Gastroesophageal sphincter (tissue), 4 donors: ENCODE results near the gene SRPK2. TPM values are rescaled to one million over a fixed set of nuclear protein-coding genes. Genes with fewer than 3 reads are reported as not detected.
"Not testable (repeated sequence)": the region's sequence is repeated elsewhere in the genome, so short reads cannot be mapped to it uniquely, and the experiment has no call there.

Experiments
- ATAC-seq: fragments of 150-250 bp; one replicate; pipeline ENCODE4 v1.9.1; 2016; ENCODE audit warnings: mild to moderate bottlenecking, moderate library complexity
- H3K27ac ChIP-seq, 4 donors: fragments of 200-600 bp; sonication (generic) in 3 of 4; 1 replicate in 3 of 4; 2 replicates in 1 of 4; pipeline ENCODE4 v1.5.1; 2016 to 2019
- H3K27me3 ChIP-seq: fragments of 200-600 bp; sonication (generic); one replicate; pipeline ENCODE4 v1.5.1; 2019
- H3K36me3 ChIP-seq, 2 donors: fragments of 200-600 bp; sonication (generic); one replicate each; pipeline ENCODE4 v1.5.1; 2019; ENCODE audit warnings: control low read depth in 1 of 2
- H3K4me1 ChIP-seq, 3 donors: fragments of 200-600 bp; sonication (generic); 1 replicate in 2 of 3; 2 replicates in 1 of 3; pipeline ENCODE4 v1.5.1; 2016 to 2019; ENCODE audit warnings: control low read depth in 2 of 3
- H3K4me3 ChIP-seq, 2 donors: fragments of 200-600 bp; sonication (generic); one replicate each; pipeline ENCODE4 v1.5.1; 2019; ENCODE audit warnings: mild to moderate bottlenecking in 1 of 2, moderate library complexity in 1 of 2
- H3K9me3 ChIP-seq, 3 donors: fragments of 200-600 bp; sonication (generic); one replicate each; pipeline ENCODE4 v1.5.1; 2017 to 2019; ENCODE audit warnings: control low read depth in 2 of 3
- EP300 ChIP-seq: sonication (generic); formaldehyde crosslinking; IDR thresholded peaks from one replicate; pipeline ENCODE4 v1.6.1; 2017; ENCODE audit warnings: antibody characterized with exemption, mild to moderate bottlenecking
- POLR2A ChIP-seq, 2 donors: fragments of 450-650 bp; IDR thresholded peaks; one replicate each; pipeline ENCODE4 v1.6.1; 2017; ENCODE audit warnings: antibody characterized with exemption in 2 of 2, mild to moderate bottlenecking in 2 of 2, moderate library complexity in 1 of 2
- POLR2AphosphoS5 ChIP-seq: sonication (generic); formaldehyde crosslinking; IDR thresholded peaks from one replicate; pipeline ENCODE4 v1.6.1; 2017; ENCODE audit warnings: antibody characterized with exemption
- WGBS, 2 donors: methylation state at CpG; one replicate each; pipeline ENCODE4 v1.1.5; 2018; ENCODE audit warnings: low coverage in 1 of 2; 5-methylcytosine and 5-hydroxymethylcytosine counted together
- total RNA-seq, 4 donors: library from RNA; depleted of rRNA; stranded (reverse); fragments of >200 nt; gene quantifications; one replicate each; pipeline ENCODE4 v1.1.0, GENCODE V29; 2016
- TF ChIP-seq, protein P1 (sequence below), 4 experiments: fragments of 200-600 bp in 2 of 4; fragments of 450-650 bp in 2 of 4; sonication (generic) in 1 of 4; IDR thresholded peaks; one replicate each; pipeline ENCODE4 v1.5.1; 2017 to 2019; ENCODE audit warnings: antibody characterized with exemption in 4 of 4, mild to moderate bottlenecking in 2 of 4, moderate library complexity in 2 of 4

SRPK2 gene
- total RNA-seq, 4 donors from 2014 or later = 41.7 to 47.9 (median 43.8) TPM

DNA sequence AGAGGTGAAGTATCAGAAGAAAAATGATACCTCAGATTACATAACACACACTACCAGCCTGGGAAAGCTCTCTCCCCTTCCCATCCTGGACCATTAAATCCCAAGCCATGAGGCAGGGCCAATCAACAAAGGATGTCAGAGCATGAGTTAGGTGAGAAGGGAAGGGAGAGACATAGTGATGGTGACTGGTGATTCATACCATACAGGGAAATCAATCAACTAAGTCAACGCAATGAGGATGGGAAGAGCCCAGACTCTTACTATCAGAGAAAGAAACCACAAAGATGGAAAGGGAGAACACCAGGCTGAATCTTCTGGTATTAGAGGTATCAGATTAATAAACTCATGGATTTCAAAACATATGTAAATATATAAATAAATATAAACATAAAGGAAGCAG, 189.3 kb downstream of the SRPK2 start:
- no peaks in the 10 kb centered on the region for H3K27me3 ChIP-seq
- TF ChIP-seq EP300 (no peak), POLR2AphosphoS5 (no peak), POLR2A (IDR thresholded peaks at IDR 0.05) (no peak)
- TF ChIP-seq, protein P1, sequence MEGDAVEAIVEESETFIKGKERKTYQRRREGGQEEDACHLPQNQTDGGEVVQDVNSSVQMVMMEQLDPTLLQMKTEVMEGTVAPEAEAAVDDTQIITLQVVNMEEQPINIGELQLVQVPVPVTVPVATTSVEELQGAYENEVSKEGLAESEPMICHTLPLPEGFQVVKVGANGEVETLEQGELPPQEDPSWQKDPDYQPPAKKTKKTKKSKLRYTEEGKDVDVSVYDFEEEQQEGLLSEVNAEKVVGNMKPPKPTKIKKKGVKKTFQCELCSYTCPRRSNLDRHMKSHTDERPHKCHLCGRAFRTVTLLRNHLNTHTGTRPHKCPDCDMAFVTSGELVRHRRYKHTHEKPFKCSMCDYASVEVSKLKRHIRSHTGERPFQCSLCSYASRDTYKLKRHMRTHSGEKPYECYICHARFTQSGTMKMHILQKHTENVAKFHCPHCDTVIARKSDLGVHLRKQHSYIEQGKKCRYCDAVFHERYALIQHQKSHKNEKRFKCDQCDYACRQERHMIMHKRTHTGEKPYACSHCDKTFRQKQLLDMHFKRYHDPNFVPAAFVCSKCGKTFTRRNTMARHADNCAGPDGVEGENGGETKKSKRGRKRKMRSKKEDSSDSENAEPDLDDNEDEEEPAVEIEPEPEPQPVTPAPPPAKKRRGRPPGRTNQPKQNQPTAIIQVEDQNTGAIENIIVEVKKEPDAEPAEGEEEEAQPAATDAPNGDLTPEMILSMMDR (IDR thresholded peaks at IDR 0.05) = no peak
- H3K4me3 ChIP-seq = no peak overlapping the region
- WGBS, 2 donors = 80 to 100% methylated on average over 1 of the region's 1 CpG
- H3K9me3 ChIP-seq = no peaks in the 10 kb centered on the region
- H3K36me3 ChIP-seq = peaks cover 0 to 11% of the 10 kb centered on the region in 2 donors
- no peak for ATAC-seq
- H3K4me1 ChIP-seq = peaks cover 0 to 19% (median 3%) of the 10 kb centered on the region in 3 donors
- H3K27ac ChIP-seq = no peak overlapping the region

DNA sequence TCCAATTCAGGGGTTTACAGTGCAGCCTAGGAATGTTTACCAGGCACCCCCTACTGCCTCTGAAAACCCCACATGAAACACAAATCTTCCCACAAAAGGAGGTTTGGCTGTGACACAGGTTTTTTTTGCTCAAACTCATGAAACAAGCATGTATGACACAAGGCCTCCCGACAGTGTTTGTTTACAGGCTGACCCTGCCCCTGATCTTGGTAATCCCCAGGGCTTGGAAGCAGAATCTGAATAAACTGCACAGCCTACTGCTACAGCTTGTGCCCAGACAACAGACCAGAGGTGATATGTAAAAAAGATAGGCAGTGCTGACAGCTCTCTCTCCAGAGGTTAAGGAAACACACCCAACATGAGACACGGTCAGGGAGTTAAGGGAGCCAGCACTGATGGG, 190.5 kb downstream of the SRPK2 start:
- WGBS, 2 donors = 24 to 52% methylated on average over 2 of the region's 2 CpGs
- no peaks in the 10 kb centered on the region for H3K9me3 ChIP-seq
- H3K4me3 ChIP-seq = no peak overlapping the region
- peaks cover 0 to 19% (median 3%) of the 10 kb centered on the region in 3 donors for H3K4me1 ChIP-seq
- H3K27ac ChIP-seq = no peak overlapping the region
- peaks cover 0 to 11% of the 10 kb centered on the region in 2 donors for H3K36me3 ChIP-seq
- no peaks in the 10 kb centered on the region for H3K27me3 ChIP-seq
- TF ChIP-seq EP300 = no peak
- no peak for TF ChIP-seq POLR2AphosphoS5
- TF ChIP-seq POLR2A (IDR thresholded peaks at IDR 0.05) = no peak
- TF ChIP-seq, protein P1 (IDR thresholded peaks at IDR 0.05) = no peak
- no peak for ATAC-seq

DNA sequence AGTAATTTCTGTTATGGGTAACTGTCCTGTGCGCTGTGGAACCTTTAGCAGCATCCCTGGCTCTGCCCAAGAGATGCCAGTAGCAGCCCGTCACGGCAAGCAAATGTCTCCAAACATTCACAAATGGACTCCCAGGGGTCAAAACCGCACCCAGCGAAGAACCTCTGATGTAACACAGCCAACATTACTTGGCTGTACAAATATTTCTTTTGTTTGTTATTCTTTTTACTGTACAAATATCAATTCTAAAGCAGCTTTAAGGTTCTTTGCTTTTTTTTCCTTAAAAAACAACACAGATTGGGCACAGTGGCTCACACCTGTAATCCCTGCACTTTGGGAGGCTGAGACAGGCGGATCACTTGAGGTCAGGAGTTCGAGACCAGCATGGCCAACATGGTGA, 192.2 kb downstream of the SRPK2 start:
- Histone ChIP-seq H3K27ac (no peak overlapping the region), H3K27me3 (no peaks in the 10 kb centered on the region), H3K9me3 (no peaks in the 10 kb centered on the region), H3K4me1 (peaks cover 0 to 10% (median 3%) of the 10 kb centered on the region in 3 donors), H3K36me3 (peaks cover 0 to 9% of the 10 kb centered on the region in 2 donors), H3K4me3 (no peak overlapping the region)
- TF ChIP-seq POLR2AphosphoS5 (no peak), EP300 (no peak), POLR2A (IDR thresholded peaks at IDR 0.05) (no peak)
- TF ChIP-seq, protein P1 (IDR thresholded peaks at IDR 0.05) = no peak
- 67 to 71% methylated on average over 5 to 6 of the region's 7 CpGs for WGBS, 2 donors
- no peak for ATAC-seq

DNA sequence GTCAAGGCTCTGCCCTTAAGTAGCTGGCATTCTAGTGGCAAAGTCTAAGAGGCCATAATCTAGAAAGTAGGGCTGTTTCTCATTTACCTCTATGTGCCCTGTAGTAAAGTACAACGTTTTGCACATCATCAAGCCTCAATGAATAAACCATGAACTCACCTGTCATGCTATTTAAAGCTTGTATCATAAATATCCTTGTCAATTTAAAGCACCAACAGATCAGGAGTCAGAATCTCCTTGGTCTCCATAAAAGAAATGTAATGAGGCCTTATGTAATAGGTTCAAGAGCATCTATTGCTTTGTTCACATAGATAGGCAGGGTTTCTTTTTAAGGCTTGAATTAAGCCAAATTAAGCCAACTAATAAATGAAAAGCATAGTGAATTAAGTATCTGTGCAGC, 192.8 kb downstream of the SRPK2 start:
- TF ChIP-seq EP300 = no peak
- no peak for TF ChIP-seq POLR2A (IDR thresholded peaks at IDR 0.05)
- no peak for TF ChIP-seq POLR2AphosphoS5
- TF ChIP-seq, protein P1 (IDR thresholded peaks at IDR 0.05) = no peak
- peaks cover 0 to 4% of the 10 kb centered on the region in 2 donors for H3K36me3 ChIP-seq
- ATAC-seq = no peak
- H3K4me1 ChIP-seq = peaks cover 0 to 10% (median 3%) of the 10 kb centered on the region in 3 donors
- no peaks in the 10 kb centered on the region for H3K27me3 ChIP-seq
- no peaks in the 10 kb centered on the region for H3K9me3 ChIP-seq
- WGBS, 2 donors = 42 to 50% methylated on average over 1 of the region's 1 CpG
- no peak overlapping the region for H3K27ac ChIP-seq
- H3K4me3 ChIP-seq = no peak overlapping the region

DNA sequence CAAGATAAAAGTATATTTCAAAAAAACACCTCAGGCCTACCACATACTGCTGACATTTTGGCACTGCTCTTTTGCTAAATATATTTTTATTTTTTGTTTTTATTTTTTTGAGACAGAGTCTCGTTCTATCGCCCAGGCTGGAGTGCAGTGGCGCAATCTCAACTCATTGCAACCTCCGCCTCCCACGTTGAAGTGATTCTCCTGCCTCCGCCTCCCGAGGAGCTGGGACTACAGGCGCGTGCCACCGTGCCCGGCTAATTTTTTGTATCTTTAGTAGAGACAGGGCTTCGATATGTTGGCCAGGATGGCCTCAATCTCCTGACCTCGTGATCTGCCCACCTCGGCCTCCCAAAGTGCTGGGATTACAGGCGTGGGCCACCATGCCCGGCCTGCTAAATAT, 193.8 kb downstream of the SRPK2 start:
- H3K27me3 ChIP-seq, H3K4me1 ChIP-seq, H3K36me3 ChIP-seq, H3K9me3 ChIP-seq, H3K27ac ChIP-seq, H3K4me3 ChIP-seq, ATAC-seq: not testable (repeated sequence)
- WGBS, 2 donors = 96 to 98% methylated on average over 11 to 16 of the region's 16 CpGs
